ENCODE results near the gene FKBP3. TPM values are rescaled to one million over a fixed set of nuclear protein-coding genes. Genes with fewer than 3 reads are reported as not detected.

Gene FKBP3
- polyA plus RNA-seq, 1 experiment: 105 TPM

DNA sequence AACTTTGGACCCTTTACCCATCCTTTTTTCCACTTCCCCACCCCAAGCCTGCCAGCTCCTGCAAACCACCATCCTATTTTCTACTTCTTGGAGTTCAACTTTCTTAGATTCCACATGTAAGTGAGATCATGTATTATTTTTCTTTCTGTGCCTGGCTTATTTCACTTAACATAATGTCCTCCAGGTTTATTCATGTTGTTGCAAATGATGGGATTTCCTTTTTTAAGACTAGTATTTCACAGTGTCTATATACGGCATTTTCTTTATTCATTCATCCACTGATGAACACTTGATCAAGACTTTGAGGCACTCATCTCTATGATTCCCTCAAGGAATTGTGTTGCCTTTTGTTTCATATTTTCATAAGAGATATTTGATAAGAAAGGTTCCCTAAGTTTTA lies 56.0 kb downstream of the FKBP3 start:
- DNase-seq (ENCODE audit: low read depth, low spot score): no peak
- POLR2A ChIA-PET: no interaction called here
- CTCF ChIA-PET: no interaction called here
- Histone ChIP-seq H3K27me3 (ENCODE audit: control insufficient read depth, insufficient read depth, low read length) (no peaks in the 10 kb centered on the region), H3K27ac (ENCODE audit: low read depth, low read length) (no peak overlapping the region), H3K9me3 (ENCODE audit: control insufficient read depth, insufficient read depth, low read length) (no peaks in the 10 kb centered on the region), H3K4me3 (ENCODE audit: low read depth, low read length) (no peak overlapping the region)
- TF ChIP-seq, protein P1, sequence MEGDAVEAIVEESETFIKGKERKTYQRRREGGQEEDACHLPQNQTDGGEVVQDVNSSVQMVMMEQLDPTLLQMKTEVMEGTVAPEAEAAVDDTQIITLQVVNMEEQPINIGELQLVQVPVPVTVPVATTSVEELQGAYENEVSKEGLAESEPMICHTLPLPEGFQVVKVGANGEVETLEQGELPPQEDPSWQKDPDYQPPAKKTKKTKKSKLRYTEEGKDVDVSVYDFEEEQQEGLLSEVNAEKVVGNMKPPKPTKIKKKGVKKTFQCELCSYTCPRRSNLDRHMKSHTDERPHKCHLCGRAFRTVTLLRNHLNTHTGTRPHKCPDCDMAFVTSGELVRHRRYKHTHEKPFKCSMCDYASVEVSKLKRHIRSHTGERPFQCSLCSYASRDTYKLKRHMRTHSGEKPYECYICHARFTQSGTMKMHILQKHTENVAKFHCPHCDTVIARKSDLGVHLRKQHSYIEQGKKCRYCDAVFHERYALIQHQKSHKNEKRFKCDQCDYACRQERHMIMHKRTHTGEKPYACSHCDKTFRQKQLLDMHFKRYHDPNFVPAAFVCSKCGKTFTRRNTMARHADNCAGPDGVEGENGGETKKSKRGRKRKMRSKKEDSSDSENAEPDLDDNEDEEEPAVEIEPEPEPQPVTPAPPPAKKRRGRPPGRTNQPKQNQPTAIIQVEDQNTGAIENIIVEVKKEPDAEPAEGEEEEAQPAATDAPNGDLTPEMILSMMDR (IDR thresholded peaks at IDR 0.05; ENCODE audit: low read depth, low read length): no peak

GRCh38 chr14:45073231-45073879 lies 60.9 kb downstream of the FKBP3 start:
- CTCF ChIA-PET: no interaction called here
- TF ChIP-seq, protein P1 (IDR thresholded peaks at IDR 0.05; ENCODE audit: low read depth, low read length): no peak
- POLR2A ChIA-PET: no interaction called here
- no peak for DNase-seq (ENCODE audit: low read depth, low spot score)
- H3K4me3 ChIP-seq (ENCODE audit: low read depth, low read length): no peak overlapping the region
- no peak overlapping the region for H3K27ac ChIP-seq (ENCODE audit: low read depth, low read length)
- no peaks in the 10 kb centered on the region for H3K9me3 ChIP-seq (ENCODE audit: control insufficient read depth, insufficient read depth, low read length)
- no peaks in the 10 kb centered on the region for H3K27me3 ChIP-seq (ENCODE audit: control insufficient read depth, insufficient read depth, low read length)

- CTCF ChIA-PET: interaction anchor here (0.7 kb wide), 1 partner anchor 180 kb away, joined by 3 read pairs; no protein-coding TSS in a partner anchor
- POLR2A ChIA-PET: no interaction called here
- no peak for DNase-seq (ENCODE audit: low read depth, low spot score)
- H3K4me3 ChIP-seq (ENCODE audit: low read depth, low read length): no peak overlapping the region
- no peak overlapping the region for H3K27ac ChIP-seq (ENCODE audit: low read depth, low read length)
- TF ChIP-seq, protein P1 (IDR thresholded peaks at IDR 0.05; ENCODE audit: low read depth, low read length): no peak
- H3K9me3 ChIP-seq (ENCODE audit: control insufficient read depth, insufficient read depth, low read length): no peaks in the 10 kb centered on the region
- H3K27me3 ChIP-seq (ENCODE audit: control insufficient read depth, insufficient read depth, low read length): no peaks in the 10 kb centered on the region
These were observed 62.2 kb downstream of the FKBP3 start for GRCh38 chr14:45072126-45072525.

GRCh38 chr14:45070215-45070614 lies 64.1 kb downstream of the FKBP3 start:
- CTCF ChIA-PET: interaction anchor here (1.0 kb wide), 1 partner anchor 198 kb away, joined by 3 read pairs; no protein-coding TSS in a partner anchor
- Histone ChIP-seq H3K27me3 (ENCODE audit: control insufficient read depth, insufficient read depth, low read length) (no peaks in the 10 kb centered on the region), H3K27ac (ENCODE audit: low read depth, low read length) (no peak overlapping the region), H3K9me3 (ENCODE audit: control insufficient read depth, insufficient read depth, low read length) (no peaks in the 10 kb centered on the region), H3K4me3 (ENCODE audit: low read depth, low read length) (no peak overlapping the region)
- DNase-seq (ENCODE audit: low read depth, low spot score): no peak
- TF ChIP-seq, protein P1 (IDR thresholded peaks at IDR 0.05; ENCODE audit: low read depth, low read length): no peak
- POLR2A ChIA-PET: no interaction called here

- CTCF ChIA-PET: no interaction called here
- H3K27ac ChIP-seq (ENCODE audit: low read depth, low read length): no peak overlapping the region
- TF ChIP-seq, protein P1 (IDR thresholded peaks at IDR 0.05; ENCODE audit: low read depth, low read length): no peak
- POLR2A ChIA-PET: no interaction called here
- no peak overlapping the region for H3K4me3 ChIP-seq (ENCODE audit: low read depth, low read length)
- DNase-seq (ENCODE audit: low read depth, low spot score): no peak
- H3K9me3 ChIP-seq (ENCODE audit: control insufficient read depth, insufficient read depth, low read length): no peaks in the 10 kb centered on the region
- no peaks in the 10 kb centered on the region for H3K27me3 ChIP-seq (ENCODE audit: control insufficient read depth, insufficient read depth, low read length)
These were observed 65.9 kb downstream of the FKBP3 start for GRCh38 chr14:45068396-45068795.

Data from AG04450 (cell line).